PC-9 (cell line): ENCODE results near the gene MAP6D1. TPM values are rescaled to one million over a fixed set of nuclear protein-coding genes. Genes with fewer than 3 reads are reported as not detected.

Experiments used
- BruUV-seq: library from RNA; stranded (reverse); fragments of 400-500 nt; replicated peaks from 2 replicates; lab custom pipeline; 2021; lab: Mats Ljungman, UMichigan
- CTCF ChIA-PET: fragments of 300-600 bp; sonication (Branson Sonifier 250); formaldehyde crosslinking; loops from one replicate; lab custom pipeline; 2022; ENCODE audit warnings: antibody characterized with exemption; lab: Charles Lee
- POLR2A ChIA-PET: fragments of 300-600 bp; sonication (Branson Sonifier 250); formaldehyde crosslinking; loops from one replicate; lab custom pipeline; 2022; ENCODE audit warnings: antibody characterized with exemption; ENCODE audit not compliant: unreplicated experiment; lab: Charles Lee
- DNase-seq, 2 experiments: peaks; one replicate each; pipeline versions ENCODE4 v3.0.0 to v3.0.0-alpha.2; 2015 to 2022; ENCODE audit warnings: mixed read lengths in 1 of 2
- H2AFZ ChIP-seq: fragments of 200-600 bp; sonication (generic); 2 replicates; pipeline ENCODE4 v1.8.1; 2017; ENCODE audit warnings: antibody characterized with exemption
- H3F3A ChIP-seq: fragments of 200-600 bp; sonication (generic); 2 replicates; pipeline ENCODE4 v1.8.1; 2017; ENCODE audit warnings: antibody characterized with exemption, mild to moderate bottlenecking, low read depth; ENCODE audit not compliant: insufficient read depth
- H3K27ac ChIP-seq: fragments of 200-600 bp; sonication (generic); 2 replicates; pipeline ENCODE4 v1.6.1; 2016; ENCODE audit warnings: mixed run types
- H3K27me3 ChIP-seq: fragments of 200-600 bp; sonication (generic); 2 replicates; pipeline ENCODE4 v1.6.1; 2016; ENCODE audit warnings: low read depth, mixed run types; ENCODE audit not compliant: insufficient read depth
- H3K36me3 ChIP-seq: fragments of 200-600 bp; sonication (generic); 2 replicates; pipeline ENCODE4 v1.6.1; 2016; ENCODE audit warnings: low read depth, mixed run types
- H3K4me1 ChIP-seq: fragments of 200-600 bp; sonication (generic); replicated peaks from 2 replicates; pipeline ENCODE4 v1.6.1; 2016; ENCODE audit warnings: mixed run types; ENCODE audit not compliant: insufficient read depth
- H3K4me2 ChIP-seq: fragments of 200-600 bp; sonication (generic); 2 replicates; pipeline ENCODE4 v1.6.1; 2017; ENCODE audit warnings: mixed run types
- H3K4me3 ChIP-seq: fragments of 200-600 bp; sonication (generic); 2 replicates; pipeline ENCODE4 v1.6.1; 2016; ENCODE audit warnings: mixed run types
- H3K79me2 ChIP-seq: fragments of 200-600 bp; sonication (generic); 2 replicates; pipeline ENCODE4 v1.6.1; 2017; ENCODE audit warnings: low read depth, mixed run types
- H3K9me2 ChIP-seq: fragments of 200-600 bp; sonication (generic); 2 replicates; pipeline ENCODE4 v1.8.1; 2017; ENCODE audit warnings: mild to moderate bottlenecking; ENCODE audit not compliant: insufficient read depth
- H3K9me3 ChIP-seq: fragments of 200-600 bp; sonication (generic); 2 replicates; pipeline ENCODE4 v1.8.1; 2016; ENCODE audit warnings: low read depth; ENCODE audit not compliant: insufficient read depth
- H4K20me1 ChIP-seq: fragments of 200-600 bp; sonication (generic); 2 replicates; pipeline ENCODE4 v1.8.1; 2017; ENCODE audit not compliant: insufficient read depth
- EZH2 ChIP-seq: fragments of 200-600 bp; sonication (generic); IDR thresholded peaks from 2 replicates; pipeline ENCODE4 v1.8.0; 2017; ENCODE audit warnings: antibody characterized with exemption, low read depth
- intact Hi-C: fragments of 100-400 bp; cut with micrococcal nuclease; formaldehyde crosslinking; loops from one replicate; pipeline ENCODE4 v1.10.0; 2022; ENCODE audit not compliant: unreplicated experiment
- total RNA-seq: library from RNA; stranded (reverse); gene quantifications from 2 replicates; pipeline ENCODE4 v1.2.3, GENCODE V29; 2021
- TF ChIP-seq, protein P1 (sequence below): fragments of 200-600 bp; sonication (generic); conservative IDR thresholded peaks from 2 replicates; pipeline ENCODE4 v1.6.1; 2017; ENCODE audit warnings: mixed run types, antibody characterized with exemption, mild to moderate bottlenecking, moderate library complexity

The MAP6D1 gene
- total RNA-seq, 1 experiment from 2014 or later, result 2.2 TPM

DNA sequence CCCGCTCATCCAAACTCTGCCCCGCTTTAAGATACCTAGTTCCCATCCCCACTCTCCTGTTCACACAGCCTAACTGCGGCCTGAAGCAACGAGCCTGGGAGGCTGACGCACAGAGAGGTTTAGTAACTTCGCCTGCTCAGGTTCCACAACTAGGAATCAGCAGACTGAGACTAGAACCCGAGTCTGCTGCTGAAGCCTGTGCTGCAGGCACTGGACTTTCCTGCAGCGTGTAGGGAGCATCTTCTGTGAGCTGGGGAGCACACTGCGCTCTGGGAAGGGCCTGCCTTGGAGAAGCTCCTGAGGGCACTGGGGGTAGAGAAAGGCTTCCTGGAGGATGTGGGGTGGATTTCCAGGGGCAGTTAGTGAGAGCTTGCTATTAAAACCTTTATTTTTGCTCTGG lies 4.8 kb upstream of the MAP6D1 start:
- Histone ChIP-seq H3K4me1 (no peaks in the 10 kb centered on the region), H3K9me3 (no peaks in the 10 kb centered on the region), H3F3A (peaks cover 29% of the 10 kb centered on the region), H3K4me2 (no peak overlapping the region), H3K36me3 (peaks cover 12% of the 10 kb centered on the region; the same call in 1 of the 2 replicates), H3K9me2 (no peaks in the 10 kb centered on the region), H3K27ac (no peak overlapping the region), H4K20me1 (peaks cover 7% of the 10 kb centered on the region), H3K4me3 (no peak overlapping the region), H2AFZ (no peak overlapping the region), H3K27me3 (no peaks in the 10 kb centered on the region), H3K79me2 (no peaks in the 10 kb centered on the region)
- DNase-seq, result no peak
- TF ChIP-seq, protein P1, sequence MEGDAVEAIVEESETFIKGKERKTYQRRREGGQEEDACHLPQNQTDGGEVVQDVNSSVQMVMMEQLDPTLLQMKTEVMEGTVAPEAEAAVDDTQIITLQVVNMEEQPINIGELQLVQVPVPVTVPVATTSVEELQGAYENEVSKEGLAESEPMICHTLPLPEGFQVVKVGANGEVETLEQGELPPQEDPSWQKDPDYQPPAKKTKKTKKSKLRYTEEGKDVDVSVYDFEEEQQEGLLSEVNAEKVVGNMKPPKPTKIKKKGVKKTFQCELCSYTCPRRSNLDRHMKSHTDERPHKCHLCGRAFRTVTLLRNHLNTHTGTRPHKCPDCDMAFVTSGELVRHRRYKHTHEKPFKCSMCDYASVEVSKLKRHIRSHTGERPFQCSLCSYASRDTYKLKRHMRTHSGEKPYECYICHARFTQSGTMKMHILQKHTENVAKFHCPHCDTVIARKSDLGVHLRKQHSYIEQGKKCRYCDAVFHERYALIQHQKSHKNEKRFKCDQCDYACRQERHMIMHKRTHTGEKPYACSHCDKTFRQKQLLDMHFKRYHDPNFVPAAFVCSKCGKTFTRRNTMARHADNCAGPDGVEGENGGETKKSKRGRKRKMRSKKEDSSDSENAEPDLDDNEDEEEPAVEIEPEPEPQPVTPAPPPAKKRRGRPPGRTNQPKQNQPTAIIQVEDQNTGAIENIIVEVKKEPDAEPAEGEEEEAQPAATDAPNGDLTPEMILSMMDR, result no peak
- no peak for TF ChIP-seq EZH2
- no TSS peak for BruUV-seq
- intact Hi-C loops, result no loop called here
- CTCF ChIA-PET, result no interaction called here
- POLR2A ChIA-PET, result interaction anchor here (0.6 kb wide), 1 partner anchor 9 kb away, joined by 7 read pairs; no protein-coding TSS in a partner anchor

- Histone ChIP-seq H3K27me3 (no peaks in the 10 kb centered on the region), H3K36me3 (0 out of 2 replicates have a peak, but pooled peaks cover 12% of the 10 kb centered on the region), H3K27ac (no peak overlapping the region), H3F3A (peaks cover 29% of the 10 kb centered on the region), H3K4me3 (no peak overlapping the region), H4K20me1 (peaks cover 7% of the 10 kb centered on the region), H3K4me2 (no peak overlapping the region), H3K9me2 (no peaks in the 10 kb centered on the region), H2AFZ (no peak overlapping the region), H3K9me3 (no peaks in the 10 kb centered on the region), H3K79me2 (no peaks in the 10 kb centered on the region), H3K4me1 (0 out of 2 replicates have a peak, but pooled peaks cover 2% of the 10 kb centered on the region)
- BruUV-seq, result no TSS peak
- intact Hi-C loops, result loop anchor here (5.0 kb wide), 1 partner anchor 458 kb away; no protein-coding TSS in a partner anchor
- no peak for DNase-seq
- ChIA-PET POLR2A (interaction anchor here (0.6 kb wide), 1 partner anchor 10 kb away, joined by 7 read pairs; no protein-coding TSS in a partner anchor), CTCF (no interaction called here)
- TF ChIP-seq, protein P1, result no peak
- TF ChIP-seq EZH2, result no peak
Observed at GRCh38 chr3:183829466-183829865, 4.1 kb upstream of the MAP6D1 start.

DNA sequence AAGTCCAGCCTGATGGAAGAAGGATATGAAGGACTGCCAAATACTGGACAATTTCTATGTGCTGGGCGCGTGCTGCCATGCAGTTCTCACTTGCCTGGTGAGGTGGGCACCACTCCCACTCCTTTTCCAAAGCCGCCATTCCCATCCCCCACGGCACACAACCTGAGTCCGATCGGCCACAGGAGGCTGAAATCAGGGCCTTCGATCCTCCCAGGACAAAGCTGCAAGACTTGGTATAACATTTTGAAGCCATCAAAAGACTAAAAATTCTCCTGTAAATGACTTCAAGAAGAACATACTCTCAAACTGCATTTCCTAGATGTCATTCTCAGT lies 3.1 kb upstream of the MAP6D1 start:
- CTCF ChIA-PET, result interaction anchor here (0.6 kb wide), 1 partner anchor 544 kb away, joined by 3 read pairs; no protein-coding TSS in a partner anchor
- TF ChIP-seq, protein P1, result no peak
- no peak for TF ChIP-seq EZH2
- Histone ChIP-seq H3K79me2 (no peaks in the 10 kb centered on the region), H3K4me1 (0 out of 2 replicates have a peak, but pooled peaks cover 7% of the 10 kb centered on the region), H3K9me3 (no peaks in the 10 kb centered on the region), H3K27me3 (no peaks in the 10 kb centered on the region), H4K20me1 (peaks cover 7% of the 10 kb centered on the region), H3K36me3 (0 out of 2 replicates have a peak, but pooled peaks cover 7% of the 10 kb centered on the region), H3F3A (peaks cover 29% of the 10 kb centered on the region), H3K4me3 (no peak overlapping the region), H3K4me2 (no peak overlapping the region), H3K27ac (no peak overlapping the region), H2AFZ (no peak overlapping the region), H3K9me2 (no peaks in the 10 kb centered on the region)
- no peak for DNase-seq
- POLR2A ChIA-PET, result no interaction called here
- intact Hi-C loops, result loop anchor here (5.0 kb wide), 1 partner anchor 459 kb away; no protein-coding TSS in a partner anchor
- BruUV-seq, result no TSS peak
